Chondrocyte (in vitro differentiated cells): ENCODE data around the gene LHFPL3. TPM values are rescaled to one million over a fixed set of nuclear protein-coding genes. Genes with fewer than 3 reads are reported as not detected.

Experiments used
- DNase-seq: peaks from one replicate; pipeline ENCODE4 v3.0.0; 2021; ENCODE audit warnings: mixed read lengths, low spot score
- H3K27ac Mint-ChIP-seq: one replicate; pipeline ENCODE4 v1.8.0; 2021; ENCODE audit warnings: mild to moderate bottlenecking, moderate library complexity, mixed read lengths; ENCODE audit not compliant: unreplicated experiment
- H3K27me3 Mint-ChIP-seq: 2 replicates; pipeline ENCODE4 v1.8.0; 2021; ENCODE audit warnings: low read depth, mixed read lengths
- H3K36me3 Mint-ChIP-seq: 2 replicates; pipeline ENCODE4 v1.8.0; 2021; ENCODE audit warnings: low read depth, mixed read lengths
- H3K4me1 Mint-ChIP-seq: 2 replicates; pipeline ENCODE4 v1.8.0; 2021; ENCODE audit warnings: low read depth, mild to moderate bottlenecking, mixed read lengths
- H3K4me3 Mint-ChIP-seq: one replicate; pipeline ENCODE4 v1.8.0; 2021; ENCODE audit warnings: mild to moderate bottlenecking, moderate library complexity, mixed read lengths; ENCODE audit not compliant: unreplicated experiment
- H3K9me3 Mint-ChIP-seq: 2 replicates; pipeline ENCODE4 v1.8.0; 2021; ENCODE audit warnings: low read depth, mixed read lengths
- CTCF ChIP-seq: fragments of 200-600 bp; sonication (generic); IDR thresholded peaks from 2 replicates; pipeline ENCODE4 v1.5.0; 2021; ENCODE audit warnings: antibody characterized with exemption, mild to moderate bottlenecking, moderate library complexity
- total RNA-seq: library from RNA; stranded (reverse); gene quantifications from 3 replicates; pipeline ENCODE4 v1.2.1, GENCODE V29; 2021

Gene LHFPL3
- total RNA-seq, 1 donor from 2014 or later: not detected

- Mint-ChIP-seq H3K27ac (no peak overlapping the region), H3K27me3 (peaks cover 21% of the 10 kb centered on the region), H3K4me1 (no peaks in the 10 kb centered on the region), H3K9me3 (no peaks in the 10 kb centered on the region), H3K36me3 (no peaks in the 10 kb centered on the region), H3K4me3 (no peak overlapping the region)
- no peak for DNase-seq
- no peak for TF ChIP-seq CTCF
Observed at GRCh38 chr7:104894726-104895521, 566.5 kb downstream of the LHFPL3 start.

- TF ChIP-seq CTCF: no peak
- H3K9me3 Mint-ChIP-seq: no peaks in the 10 kb centered on the region
- H3K4me1 Mint-ChIP-seq: no peaks in the 10 kb centered on the region
- H3K27ac Mint-ChIP-seq: no peak overlapping the region
- DNase-seq: no peak
- no peaks in the 10 kb centered on the region for H3K36me3 Mint-ChIP-seq
- H3K4me3 Mint-ChIP-seq: no peak overlapping the region
- H3K27me3 Mint-ChIP-seq: peaks cover 18% of the 10 kb centered on the region
Observed at GRCh38 chr7:104895522-104896236, 567.3 kb downstream of the LHFPL3 start.

DNA sequence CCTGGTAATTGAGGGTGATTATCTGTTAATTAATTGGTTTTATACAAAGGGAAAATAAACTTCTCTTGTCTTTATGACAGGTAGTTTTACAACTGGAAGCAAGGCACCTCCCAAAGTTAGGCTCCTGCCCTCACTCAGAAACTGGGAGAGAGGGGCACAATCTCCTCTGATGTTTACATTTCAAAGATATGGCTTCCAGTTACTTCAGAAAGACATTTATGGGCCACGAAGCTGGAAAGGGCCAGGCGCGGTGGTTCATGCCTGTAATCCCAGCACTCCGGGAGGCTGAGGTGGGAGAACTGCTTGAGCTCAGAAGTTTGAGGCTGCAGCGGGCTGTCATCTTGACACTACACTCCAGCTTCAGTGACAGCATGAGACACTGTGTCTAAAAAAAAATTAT lies 570.0 kb downstream of the LHFPL3 start:
- H3K9me3 Mint-ChIP-seq: no peaks in the 10 kb centered on the region
- no peak overlapping the region for H3K27ac Mint-ChIP-seq
- TF ChIP-seq CTCF: no peak
- no peaks in the 10 kb centered on the region for H3K4me1 Mint-ChIP-seq
- no peaks in the 10 kb centered on the region for H3K36me3 Mint-ChIP-seq
- no peak overlapping the region for H3K4me3 Mint-ChIP-seq
- peaks cover 18% of the 10 kb centered on the region for H3K27me3 Mint-ChIP-seq
- DNase-seq: no peak

GRCh38 chr7:104900525-104901239 lies 572.3 kb downstream of the LHFPL3 start:
- H3K27me3 Mint-ChIP-seq: peaks cover 13% of the 10 kb centered on the region
- H3K27ac Mint-ChIP-seq: no peak overlapping the region
- H3K4me1 Mint-ChIP-seq: no peaks in the 10 kb centered on the region
- TF ChIP-seq CTCF: no peak
- no peaks in the 10 kb centered on the region for H3K9me3 Mint-ChIP-seq
- H3K4me3 Mint-ChIP-seq: no peak overlapping the region
- no peak for DNase-seq
- no peaks in the 10 kb centered on the region for H3K36me3 Mint-ChIP-seq

DNA sequence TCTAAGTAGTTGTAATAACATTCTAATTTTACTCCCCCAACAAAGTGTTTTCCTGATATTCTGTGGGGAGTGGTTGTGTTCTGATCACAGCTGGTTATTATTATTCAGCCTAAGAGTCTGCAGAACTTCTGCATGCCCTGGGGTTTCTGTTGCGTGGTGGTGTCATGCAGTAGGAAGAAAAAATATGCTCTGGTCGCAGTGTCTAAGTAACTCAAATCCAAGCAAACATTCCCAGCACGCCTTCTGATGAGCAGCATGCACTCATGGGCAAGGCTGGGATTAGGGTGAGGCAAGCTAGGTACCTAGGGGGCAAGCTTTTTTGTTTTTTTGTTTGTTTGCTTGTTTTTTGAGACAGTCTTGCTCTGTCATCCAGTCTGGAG lies 572.8 kb downstream of the LHFPL3 start:
- Mint-ChIP-seq H3K27ac (no peak overlapping the region), H3K27me3 (peaks cover 16% of the 10 kb centered on the region), H3K36me3 (no peaks in the 10 kb centered on the region), H3K9me3 (no peaks in the 10 kb centered on the region), H3K4me1 (no peaks in the 10 kb centered on the region), H3K4me3 (no peak overlapping the region)
- TF ChIP-seq CTCF: no peak
- no peak for DNase-seq
